ENCODE results near the gene BAK1.
A peak's percentile ranks its signal among the peaks of the same experiment; 100 is the strongest.

The BAK1 gene

GRCh38 chr6:33592280-33592594 is 12.2 kb upstream of the BAK1 start:
- Histone ChIP-seq H3K23ac (ENCODE audit: low read depth, low read length, poor library complexity) (no peak overlapping the region), H2BK120ac (ENCODE audit: low read depth, low read length) (no peak overlapping the region), H2BK15ac (ENCODE audit: low read length) (no peak overlapping the region), H3K4me3 (ENCODE audit: low read length in 2 of 2) (no peak overlapping the region), H3K4me1 (ENCODE audit: control insufficient read depth in 2 of 2, insufficient read depth in 1 of 2, low read depth in 1 of 2, low read length in 2 of 2) (peaks cover 3 to 13% of the 10 kb centered on the region in 2 donors), H3K36me3 (replicated peaks in 1 of 2; ENCODE audit: control insufficient read depth in 2 of 2, insufficient read depth in 2 of 2, low read length in 2 of 2) (no peaks in the 10 kb centered on the region), H2BK12ac (ENCODE audit: low read length) (no peak overlapping the region), H3K27ac (replicated peaks; ENCODE audit: low read length) (no peak overlapping the region), H3K4me2 (ENCODE audit: insufficient read depth, low read length, poor library complexity, severe bottlenecking) (no peak overlapping the region), H4K8ac (ENCODE audit: low read depth, low read length) (no peak overlapping the region), H3K9ac (ENCODE audit: low read depth, low read length, poor library complexity) (no peak overlapping the region), H3K14ac (ENCODE audit: low read length) (no peak overlapping the region), H4K91ac (ENCODE audit: low read depth, low read length, poor library complexity) (no peak overlapping the region), H2BK5ac (ENCODE audit: low read length) (no peak overlapping the region), H2AFZ (ENCODE audit: low read length) (no peak overlapping the region), H3K27me3 (ENCODE audit: control insufficient read depth in 3 of 3, insufficient read depth in 3 of 3, low read depth in 1 of 3, low read length in 3 of 3) (peaks cover 0 to 5% (median 4%) of the 10 kb centered on the region in 3 experiments), H2AK5ac (ENCODE audit: low read depth, low read length) (no peak overlapping the region), H3K79me1 (ENCODE audit: low read depth, low read length) (no peaks in the 10 kb centered on the region), H3K18ac (ENCODE audit: low read length) (no peak overlapping the region), H3K9me3 (replicated peaks in 1 of 2; ENCODE audit: control insufficient read depth in 2 of 2, insufficient read depth in 1 of 2, low read depth in 1 of 2, low read length in 2 of 2) (no peaks in the 10 kb centered on the region), H3K4ac (ENCODE audit: low read length) (no peak overlapping the region)
- no peak for DNase-seq (ENCODE audit: low spot score)
- no CpG with 5 or more reads among the region's 7 CpGs for WGBS, 2 donors (ENCODE audit: extremely low coverage in 2 of 2, insufficient read length in 2 of 2, insufficient replicate concordance in 1 of 2)

- no peaks in the 10 kb centered on the region for H3K79me1 ChIP-seq (ENCODE audit: low read depth, low read length)
- no peak overlapping the region for H4K91ac ChIP-seq (ENCODE audit: low read depth, low read length, poor library complexity)
- H2BK5ac ChIP-seq (ENCODE audit: low read length): no peak overlapping the region
- H3K9ac ChIP-seq (ENCODE audit: low read depth, low read length, poor library complexity): no peak overlapping the region
- no peak overlapping the region for H3K4me2 ChIP-seq (ENCODE audit: insufficient read depth, low read length, poor library complexity, severe bottlenecking)
- H3K4me3 ChIP-seq (ENCODE audit: low read length in 2 of 2): no peak overlapping the region
- no peak overlapping the region for H3K18ac ChIP-seq (ENCODE audit: low read length)
- H2BK120ac ChIP-seq (ENCODE audit: low read depth, low read length): no peak overlapping the region
- no peaks in the 10 kb centered on the region for H3K36me3 ChIP-seq (replicated peaks in 1 of 2; ENCODE audit: control insufficient read depth in 2 of 2, insufficient read depth in 2 of 2, low read length in 2 of 2)
- no peak overlapping the region for H3K4ac ChIP-seq (ENCODE audit: low read length)
- no peak overlapping the region for H4K8ac ChIP-seq (ENCODE audit: low read depth, low read length)
- no peak overlapping the region for H3K23ac ChIP-seq (ENCODE audit: low read depth, low read length, poor library complexity)
- no peaks in the 10 kb centered on the region for H3K9me3 ChIP-seq (replicated peaks in 1 of 2; ENCODE audit: control insufficient read depth in 2 of 2, insufficient read depth in 1 of 2, low read depth in 1 of 2, low read length in 2 of 2)
- peaks cover 3 to 13% of the 10 kb centered on the region in 2 donors for H3K4me1 ChIP-seq (ENCODE audit: control insufficient read depth in 2 of 2, insufficient read depth in 1 of 2, low read depth in 1 of 2, low read length in 2 of 2)
- no peak overlapping the region for H2BK15ac ChIP-seq (ENCODE audit: low read length)
- no peak overlapping the region for H3K27ac ChIP-seq (replicated peaks; ENCODE audit: low read length)
- DNase-seq (ENCODE audit: low spot score): no peak
- H2AK5ac ChIP-seq (ENCODE audit: low read depth, low read length): no peak overlapping the region
- peaks cover 0 to 5% (median 4%) of the 10 kb centered on the region in 3 experiments for H3K27me3 ChIP-seq (ENCODE audit: control insufficient read depth in 3 of 3, insufficient read depth in 3 of 3, low read depth in 1 of 3, low read length in 3 of 3)
- no peak overlapping the region for H3K14ac ChIP-seq (ENCODE audit: low read length)
- no peak overlapping the region for H2BK12ac ChIP-seq (ENCODE audit: low read length)
- no CpG with 5 or more reads among the region's 9 CpGs for WGBS, 2 donors (ENCODE audit: extremely low coverage in 2 of 2, insufficient read length in 2 of 2, insufficient replicate concordance in 1 of 2)
- peak overlapping the region; percentile 72 for H2AFZ ChIP-seq (ENCODE audit: low read length)
Observed at GRCh38 chr6:33591424-33592032, 11.5 kb upstream of the BAK1 start.

GRCh38 chr6:33590531-33591198 is 10.6 kb upstream of the BAK1 start:
- Histone ChIP-seq H2AFZ (ENCODE audit: low read length) (peak overlapping the region; percentile 72), H2BK5ac (ENCODE audit: low read length) (no peak overlapping the region), H3K36me3 (replicated peaks in 1 of 2; ENCODE audit: control insufficient read depth in 2 of 2, insufficient read depth in 2 of 2, low read length in 2 of 2) (no peaks in the 10 kb centered on the region), H2AK5ac (ENCODE audit: low read depth, low read length) (peak overlapping the region; percentile 12), H3K9me3 (replicated peaks in 1 of 2; ENCODE audit: control insufficient read depth in 2 of 2, insufficient read depth in 1 of 2, low read depth in 1 of 2, low read length in 2 of 2) (no peaks in the 10 kb centered on the region), H3K14ac (ENCODE audit: low read length) (no peak overlapping the region), H4K91ac (ENCODE audit: low read depth, low read length, poor library complexity) (no peak overlapping the region), H2BK12ac (ENCODE audit: low read length) (no peak overlapping the region), H3K4ac (ENCODE audit: low read length) (no peak overlapping the region), H3K27ac (replicated peaks; ENCODE audit: low read length) (no peak overlapping the region), H3K27me3 (ENCODE audit: control insufficient read depth in 3 of 3, insufficient read depth in 3 of 3, low read depth in 1 of 3, low read length in 3 of 3) (peaks cover 0 to 5% (median 4%) of the 10 kb centered on the region in 3 experiments), H3K9ac (ENCODE audit: low read depth, low read length, poor library complexity) (no peak overlapping the region), H3K18ac (ENCODE audit: low read length) (peak overlapping the region; percentile 52), H3K4me2 (ENCODE audit: insufficient read depth, low read length, poor library complexity, severe bottlenecking) (no peak overlapping the region), H3K4me1 (ENCODE audit: control insufficient read depth in 2 of 2, insufficient read depth in 1 of 2, low read depth in 1 of 2, low read length in 2 of 2) (peaks cover 4 to 13% of the 10 kb centered on the region in 2 donors), H4K8ac (ENCODE audit: low read depth, low read length) (no peak overlapping the region), H2BK15ac (ENCODE audit: low read length) (no peak overlapping the region), H3K79me1 (ENCODE audit: low read depth, low read length) (no peaks in the 10 kb centered on the region), H3K23ac (ENCODE audit: low read depth, low read length, poor library complexity) (no peak overlapping the region), H3K4me3 (ENCODE audit: low read length in 2 of 2) (peak overlapping the region in 1 of 2 donors; percentile 16), H2BK120ac (ENCODE audit: low read depth, low read length) (peak overlapping the region; percentile 4)
- DNase-seq (ENCODE audit: low spot score): no peak
- WGBS, 2 donors (ENCODE audit: extremely low coverage in 2 of 2, insufficient read length in 2 of 2, insufficient replicate concordance in 1 of 2): no CpG with 5 or more reads among the region's 15 CpGs

- no peak overlapping the region for H3K4me3 ChIP-seq (ENCODE audit: low read length in 2 of 2)
- no peak for DNase-seq (ENCODE audit: low spot score)
Observed at GRCh38 chr6:33589731-33590530, 9.9 kb upstream of the BAK1 start.

More at GRCh38 chr6:33589731-33590530, 9.9 kb upstream of the BAK1 start:
- Histone ChIP-seq H3K4ac (ENCODE audit: low read length) (no peak overlapping the region), H3K27ac (replicated peaks; ENCODE audit: low read length) (no peak overlapping the region), H3K9me3 (replicated peaks in 1 of 2; ENCODE audit: control insufficient read depth in 2 of 2, insufficient read depth in 1 of 2, low read depth in 1 of 2, low read length in 2 of 2) (no peaks in the 10 kb centered on the region), H3K36me3 (replicated peaks in 1 of 2; ENCODE audit: control insufficient read depth in 2 of 2, insufficient read depth in 2 of 2, low read length in 2 of 2) (no peaks in the 10 kb centered on the region), H3K9ac (ENCODE audit: low read depth, low read length, poor library complexity) (no peak overlapping the region), H3K27me3 (ENCODE audit: control insufficient read depth in 3 of 3, insufficient read depth in 3 of 3, low read depth in 1 of 3, low read length in 3 of 3) (peaks cover 0 to 6% (median 5%) of the 10 kb centered on the region in 3 experiments), H3K23ac (ENCODE audit: low read depth, low read length, poor library complexity) (peak overlapping the region; percentile 37), H2BK12ac (ENCODE audit: low read length) (peak overlapping the region; percentile 1), H4K91ac (ENCODE audit: low read depth, low read length, poor library complexity) (no peak overlapping the region), H2BK15ac (ENCODE audit: low read length) (peak overlapping the region; percentile 40), H2BK5ac (ENCODE audit: low read length) (no peak overlapping the region), H4K8ac (ENCODE audit: low read depth, low read length) (no peak overlapping the region), H2AFZ (ENCODE audit: low read length) (peak overlapping the region; percentile 72), H3K4me1 (ENCODE audit: control insufficient read depth in 2 of 2, insufficient read depth in 1 of 2, low read depth in 1 of 2, low read length in 2 of 2) (peaks cover 4 to 13% of the 10 kb centered on the region in 2 donors), H3K4me2 (ENCODE audit: insufficient read depth, low read length, poor library complexity, severe bottlenecking) (no peak overlapping the region), H2BK120ac (ENCODE audit: low read depth, low read length) (no peak overlapping the region), H2AK5ac (ENCODE audit: low read depth, low read length) (peak overlapping the region; percentile 12), H3K14ac (ENCODE audit: low read length) (no peak overlapping the region), H3K79me1 (ENCODE audit: low read depth, low read length) (no peaks in the 10 kb centered on the region), H3K18ac (ENCODE audit: low read length) (peak overlapping the region; percentile 38)
- no CpG with 5 or more reads among the region's 9 CpGs for WGBS, 2 donors (ENCODE audit: extremely low coverage in 2 of 2, insufficient read length in 2 of 2, insufficient replicate concordance in 1 of 2)
